SJSA1 (cell line): Measurements from ENCODE around the gene SPHK2. TPM values are rescaled to one million over a fixed set of nuclear protein-coding genes. Genes with fewer than 3 reads are reported as not detected.
"Not testable (repeated sequence)": the region's sequence is repeated elsewhere in the genome, so short reads cannot be mapped to it uniquely, and the experiment has no call there.

Experiments used
- DNase-seq, 2 experiments: peaks; one replicate each; pipeline ENCODE4 v3.0.0-alpha.2; 2015 to 2020; ENCODE audit warnings: low spot score in 2 of 2, low read depth in 1 of 2
- H3K27ac ChIP-seq: fragments of 250-450 bp; sonication (Bioruptor Pico); 2 replicates; pipeline ENCODE4 v1.5.1; 2020; ENCODE audit warnings: mild to moderate bottlenecking, moderate library complexity
- H3K27me3 ChIP-seq: fragments of 250-450 bp; sonication (Bioruptor Pico); replicated peaks from 2 replicates; pipeline ENCODE4 v1.5.1; 2020; ENCODE audit warnings: mild to moderate bottlenecking, moderate library complexity
- H3K36me3 ChIP-seq: fragments of 250-450 bp; sonication (Bioruptor Pico); 2 replicates; pipeline ENCODE4 v1.5.1; 2020; ENCODE audit warnings: mild to moderate bottlenecking
- H3K4me1 ChIP-seq: fragments of 250-450 bp; sonication (Bioruptor Pico); replicated peaks from 2 replicates; pipeline ENCODE4 v1.6.1; 2021; ENCODE audit warnings: mild to moderate bottlenecking
- H3K4me3 ChIP-seq: fragments of 250-450 bp; sonication (Bioruptor Pico); 2 replicates; pipeline ENCODE4 v1.5.1; 2020; ENCODE audit warnings: mild to moderate bottlenecking
- H3K9me3 ChIP-seq: fragments of 250-450 bp; sonication (Bioruptor Pico); replicated peaks from 2 replicates; pipeline ENCODE4 v1.5.1; 2020; ENCODE audit warnings: mild to moderate bottlenecking
- total RNA-seq: library from RNA; depleted of rRNA; stranded (reverse); fragments of >200 nt; shearing (Covaris generic); gene quantifications from 2 replicates; pipeline ENCODE4 v1.2.3, GENCODE V29; 2014

SPHK2 gene
- total RNA-seq, 1 experiment from 2014 or later, result 8.8 TPM

DNA sequence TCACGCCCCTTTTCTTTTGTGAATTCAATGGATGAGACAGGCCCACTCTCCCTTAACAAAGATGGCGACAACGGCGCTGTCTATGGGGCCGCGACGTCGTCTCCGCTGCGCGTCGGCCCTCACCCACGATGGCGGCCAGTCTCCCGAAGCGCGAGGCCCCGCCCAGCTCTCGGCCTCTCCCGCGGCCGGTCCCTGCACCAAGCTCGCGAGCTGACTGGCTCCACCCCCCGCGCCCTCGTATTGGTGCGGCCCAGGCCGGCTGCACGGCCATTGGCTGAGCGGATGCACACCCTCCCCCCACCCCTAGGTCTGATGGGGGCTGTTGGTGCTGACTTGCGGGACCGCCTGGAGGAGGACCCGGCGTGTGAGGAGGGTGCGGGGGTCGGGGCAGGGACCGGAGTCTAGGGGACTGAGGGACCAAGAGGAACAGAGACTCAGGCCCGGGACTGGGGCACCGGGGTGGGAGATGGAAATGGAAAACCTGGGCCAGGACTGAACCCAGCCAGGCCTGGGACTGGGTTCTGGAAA, 4.8 kb downstream of the SPHK2 start:
- Histone ChIP-seq H3K27me3 (no peaks in the 10 kb centered on the region), H3K4me1 (peaks cover 18% of the 10 kb centered on the region), H3K9me3 (no peaks in the 10 kb centered on the region), H3K36me3 (peaks cover 14% of the 10 kb centered on the region), H3K4me3 (peak overlapping the region; percentile 43), H3K27ac (peak overlapping the region; percentile 28)
- peak; percentile 96 to 99 for DNase-seq

DNA sequence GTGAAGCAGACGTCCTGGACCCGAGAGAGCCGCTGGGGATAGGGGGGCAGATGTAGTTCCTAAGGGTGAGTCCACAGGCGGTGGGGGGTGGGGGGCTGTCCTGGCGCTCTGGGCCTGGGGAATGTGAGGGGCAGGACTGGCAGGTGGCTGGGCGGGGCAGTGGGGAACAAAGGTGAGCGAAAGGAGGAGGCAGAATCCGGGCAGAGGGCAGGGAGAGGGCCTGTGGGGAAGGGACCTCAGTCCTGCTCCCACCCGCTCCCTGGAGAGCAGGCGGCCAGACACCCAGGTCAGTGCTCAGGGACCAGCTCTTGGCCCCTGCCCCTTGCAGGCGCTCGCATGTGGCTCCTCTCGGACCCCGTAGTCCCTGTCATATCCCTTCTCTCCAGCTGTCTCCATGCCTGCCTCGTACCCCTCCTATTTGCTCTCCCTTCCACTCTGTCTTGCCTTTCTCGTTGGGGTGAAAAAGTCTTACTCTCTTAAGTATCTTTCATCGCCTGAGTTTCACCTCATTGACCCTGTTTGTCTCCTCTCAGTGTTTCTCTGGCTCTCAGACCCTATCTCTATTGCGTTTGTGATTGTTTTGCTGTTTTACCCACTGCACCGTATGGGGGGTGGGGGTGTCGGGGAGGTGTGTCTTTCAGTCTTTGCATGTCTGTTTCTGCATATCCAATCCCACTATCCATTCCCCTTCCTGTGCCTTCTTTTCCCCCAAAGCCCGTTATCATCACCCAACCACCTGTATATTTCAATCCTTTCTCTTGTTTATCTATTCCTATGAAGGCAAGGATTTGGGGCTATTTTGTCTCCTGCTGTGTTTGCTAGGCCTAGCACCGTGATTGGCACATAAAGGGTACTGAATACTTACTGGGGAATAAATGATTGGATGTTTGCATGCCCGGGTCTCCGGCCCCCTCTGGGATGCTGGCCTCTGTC, 5.8 kb downstream of the SPHK2 start:
- peaks cover 20% of the 10 kb centered on the region for H3K36me3 ChIP-seq
- no peaks in the 10 kb centered on the region for H3K9me3 ChIP-seq
- peaks cover 12% of the 10 kb centered on the region for H3K4me1 ChIP-seq
- H3K4me3 ChIP-seq, result peak overlapping the region; percentile 43
- no peaks in the 10 kb centered on the region for H3K27me3 ChIP-seq
- no peak overlapping the region for H3K27ac ChIP-seq
- DNase-seq, result no peak

DNA sequence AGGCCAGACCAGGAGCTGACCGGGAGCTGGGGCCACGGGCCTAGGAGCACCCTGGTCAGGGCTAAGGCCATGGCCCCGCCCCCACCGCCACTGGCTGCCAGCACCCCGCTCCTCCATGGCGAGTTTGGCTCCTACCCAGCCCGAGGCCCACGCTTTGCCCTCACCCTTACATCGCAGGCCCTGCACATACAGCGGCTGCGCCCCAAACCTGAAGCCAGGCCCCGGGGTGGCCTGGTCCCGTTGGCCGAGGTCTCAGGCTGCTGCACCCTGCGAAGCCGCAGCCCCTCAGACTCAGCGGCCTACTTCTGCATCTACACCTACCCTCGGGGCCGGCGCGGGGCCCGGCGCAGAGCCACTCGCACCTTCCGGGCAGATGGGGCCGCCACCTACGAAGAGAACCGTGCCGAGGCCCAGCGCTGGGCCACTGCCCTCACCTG, 6.6 kb downstream of the SPHK2 start:
- Histone ChIP-seq H3K27ac (no peak overlapping the region), H3K4me3 (no peak overlapping the region), H3K9me3 (no peaks in the 10 kb centered on the region), H3K36me3 (peaks cover 20% of the 10 kb centered on the region), H3K27me3 (no peaks in the 10 kb centered on the region), H3K4me1 (peaks cover 11% of the 10 kb centered on the region)
- peak in 1 of 2 experiments; percentile 46 for DNase-seq

DNA sequence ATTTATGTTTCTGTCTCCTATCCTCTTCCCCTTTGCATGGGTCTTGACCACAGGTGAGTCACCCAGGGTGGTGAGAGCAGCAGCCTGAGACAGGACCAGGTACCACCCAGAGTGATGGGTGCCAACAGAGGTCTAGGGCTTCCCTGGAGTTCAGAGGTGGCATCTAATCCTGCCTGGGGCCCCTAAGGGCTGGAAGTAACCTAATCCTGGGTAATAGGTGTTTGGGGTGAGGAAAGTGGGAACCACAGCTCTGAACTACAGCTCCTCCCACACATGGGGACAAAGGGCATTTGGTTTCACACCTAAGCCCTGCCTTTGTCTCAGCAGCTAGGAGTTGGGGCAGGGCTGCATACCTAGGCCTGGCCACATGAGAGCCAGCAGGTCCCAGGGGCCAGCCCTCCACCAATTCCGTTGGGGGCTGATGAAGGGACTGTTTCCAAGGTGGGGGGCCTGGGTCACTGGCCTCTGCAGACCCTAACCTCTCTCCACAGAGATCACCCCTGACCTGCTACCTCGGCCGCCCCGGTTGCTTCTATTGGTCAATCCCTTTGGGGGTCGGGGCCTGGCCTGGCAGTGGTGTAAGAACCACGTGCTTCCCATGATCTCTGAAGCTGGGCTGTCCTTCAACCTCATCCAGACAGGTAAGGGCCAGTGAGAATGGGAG, 8.0 kb downstream of the SPHK2 start:
- Histone ChIP-seq H3K36me3 (peaks cover 20% of the 10 kb centered on the region), H3K4me1 (peaks cover 11% of the 10 kb centered on the region), H3K27me3 (no peaks in the 10 kb centered on the region), H3K9me3 (no peaks in the 10 kb centered on the region), H3K4me3 (no peak overlapping the region), H3K27ac (no peak overlapping the region)
- peak in 1 of 2 experiments; percentile 41 for DNase-seq

DNA sequence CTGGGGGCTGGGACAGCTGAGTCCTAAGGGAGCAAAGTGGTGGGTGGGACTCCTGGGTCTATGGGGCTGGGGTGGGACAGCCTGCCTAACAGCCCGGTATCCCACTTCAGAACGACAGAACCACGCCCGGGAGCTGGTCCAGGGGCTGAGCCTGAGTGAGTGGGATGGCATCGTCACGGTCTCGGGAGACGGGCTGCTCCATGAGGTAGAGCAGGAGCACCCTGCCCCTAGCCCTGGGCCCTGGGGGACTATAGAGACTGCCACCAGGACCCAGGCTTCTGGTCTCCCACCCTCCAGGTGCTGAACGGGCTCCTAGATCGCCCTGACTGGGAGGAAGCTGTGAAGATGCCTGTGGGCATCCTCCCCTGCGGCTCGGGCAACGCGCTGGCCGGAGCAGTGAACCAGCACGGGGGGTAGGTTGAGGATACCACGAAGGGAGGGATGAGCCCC, 8.6 kb downstream of the SPHK2 start:
- peak in 1 of 2 experiments; percentile 42 for DNase-seq
- Histone ChIP-seq H3K4me3 (no peak overlapping the region), H3K9me3 (no peaks in the 10 kb centered on the region), H3K4me1 (peaks cover 11% of the 10 kb centered on the region), H3K27me3 (no peaks in the 10 kb centered on the region), H3K36me3 (peaks cover 20% of the 10 kb centered on the region), H3K27ac (no peak overlapping the region)

DNA sequence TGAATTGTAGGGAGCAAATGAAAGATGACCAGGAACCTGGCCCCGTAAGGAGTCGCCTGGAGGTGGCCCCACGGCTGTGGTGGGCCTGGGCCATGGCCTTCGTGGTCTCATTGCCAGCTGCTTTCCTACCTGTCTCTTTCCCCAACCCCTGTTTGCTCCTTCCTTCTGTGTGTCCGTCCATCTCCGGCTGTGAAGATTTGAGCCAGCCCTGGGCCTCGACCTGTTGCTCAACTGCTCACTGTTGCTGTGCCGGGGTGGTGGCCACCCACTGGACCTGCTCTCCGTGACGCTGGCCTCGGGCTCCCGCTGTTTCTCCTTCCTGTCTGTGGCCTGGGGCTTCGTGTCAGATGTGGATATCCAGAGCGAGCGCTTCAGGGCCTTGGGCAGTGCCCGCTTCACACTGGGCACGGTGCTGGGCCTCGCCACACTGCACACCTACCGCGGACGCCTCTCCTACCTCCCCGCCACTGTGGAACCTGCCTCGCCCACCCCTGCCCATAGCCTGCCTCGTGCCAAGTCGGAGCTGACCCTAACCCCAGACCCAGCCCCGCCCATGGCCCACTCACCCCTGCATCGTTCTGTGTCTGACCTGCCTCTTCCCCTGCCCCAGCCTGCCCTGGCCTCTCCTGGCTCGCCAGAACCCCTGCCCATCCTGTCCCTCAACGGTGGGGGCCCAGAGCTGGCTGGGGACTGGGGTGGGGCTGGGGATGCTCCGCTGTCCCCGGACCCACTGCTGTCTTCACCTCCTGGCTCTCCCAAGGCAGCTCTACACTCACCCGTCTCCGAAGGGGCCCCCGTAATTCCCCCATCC, 9.4 kb downstream of the SPHK2 start:
- no peaks in the 10 kb centered on the region for H3K9me3 ChIP-seq
- H3K27ac ChIP-seq, result no peak overlapping the region
- peaks cover 20% of the 10 kb centered on the region for H3K36me3 ChIP-seq
- H3K27me3 ChIP-seq, result no peaks in the 10 kb centered on the region
- peaks cover 5% of the 10 kb centered on the region for H3K4me1 ChIP-seq
- H3K4me3 ChIP-seq, result no peak overlapping the region
- DNase-seq, result peak in 1 of 2 experiments; percentile 46

DNA sequence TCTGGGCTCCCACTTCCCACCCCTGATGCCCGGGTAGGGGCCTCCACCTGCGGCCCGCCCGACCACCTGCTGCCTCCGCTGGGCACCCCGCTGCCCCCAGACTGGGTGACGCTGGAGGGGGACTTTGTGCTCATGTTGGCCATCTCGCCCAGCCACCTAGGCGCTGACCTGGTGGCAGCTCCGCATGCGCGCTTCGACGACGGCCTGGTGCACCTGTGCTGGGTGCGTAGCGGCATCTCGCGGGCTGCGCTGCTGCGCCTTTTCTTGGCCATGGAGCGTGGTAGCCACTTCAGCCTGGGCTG, 9.9 kb downstream of the SPHK2 start:
- Histone ChIP-seq H3K4me3 (no peak overlapping the region), H3K36me3 (peaks cover 20% of the 10 kb centered on the region), H3K27me3 (no peaks in the 10 kb centered on the region), H3K4me1 (peaks cover 9% of the 10 kb centered on the region), H3K27ac (no peak overlapping the region), H3K9me3 (no peaks in the 10 kb centered on the region)
- DNase-seq, result no peak

DNA sequence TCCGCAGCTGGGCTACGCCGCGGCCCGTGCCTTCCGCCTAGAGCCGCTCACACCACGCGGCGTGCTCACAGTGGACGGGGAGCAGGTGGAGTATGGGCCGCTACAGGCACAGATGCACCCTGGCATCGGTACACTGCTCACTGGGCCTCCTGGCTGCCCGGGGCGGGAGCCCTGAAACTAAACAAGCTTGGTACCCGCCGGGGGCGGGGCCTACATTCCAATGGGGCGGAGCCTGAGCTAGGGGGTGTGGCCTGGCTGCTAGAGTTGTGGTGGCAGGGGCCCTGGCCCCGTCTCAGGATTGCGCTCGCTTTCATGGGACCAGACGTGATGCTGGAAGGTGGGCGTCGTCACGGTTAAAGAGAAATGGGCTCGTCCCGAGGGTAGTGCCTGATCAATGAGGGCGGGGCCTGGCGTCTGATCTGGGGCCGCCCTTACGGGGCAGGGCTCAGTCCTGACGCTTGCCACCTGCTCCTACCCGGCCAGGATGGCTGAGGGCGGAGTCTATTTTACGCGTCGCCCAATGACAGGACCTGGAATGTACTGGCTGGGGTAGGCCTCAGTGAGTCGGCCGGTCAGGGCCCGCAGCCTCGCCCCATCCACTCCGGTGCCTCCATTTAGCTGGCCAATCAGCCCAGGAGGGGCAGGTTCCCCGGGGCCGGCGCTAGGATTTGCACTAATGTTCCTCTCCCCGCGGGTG, 10.4 kb downstream of the SPHK2 start:
- peak in 1 of 2 experiments; percentile 50 for DNase-seq
- Histone ChIP-seq H3K4me3 (no peak overlapping the region), H3K4me1 (peaks cover 10% of the 10 kb centered on the region)

DNA sequence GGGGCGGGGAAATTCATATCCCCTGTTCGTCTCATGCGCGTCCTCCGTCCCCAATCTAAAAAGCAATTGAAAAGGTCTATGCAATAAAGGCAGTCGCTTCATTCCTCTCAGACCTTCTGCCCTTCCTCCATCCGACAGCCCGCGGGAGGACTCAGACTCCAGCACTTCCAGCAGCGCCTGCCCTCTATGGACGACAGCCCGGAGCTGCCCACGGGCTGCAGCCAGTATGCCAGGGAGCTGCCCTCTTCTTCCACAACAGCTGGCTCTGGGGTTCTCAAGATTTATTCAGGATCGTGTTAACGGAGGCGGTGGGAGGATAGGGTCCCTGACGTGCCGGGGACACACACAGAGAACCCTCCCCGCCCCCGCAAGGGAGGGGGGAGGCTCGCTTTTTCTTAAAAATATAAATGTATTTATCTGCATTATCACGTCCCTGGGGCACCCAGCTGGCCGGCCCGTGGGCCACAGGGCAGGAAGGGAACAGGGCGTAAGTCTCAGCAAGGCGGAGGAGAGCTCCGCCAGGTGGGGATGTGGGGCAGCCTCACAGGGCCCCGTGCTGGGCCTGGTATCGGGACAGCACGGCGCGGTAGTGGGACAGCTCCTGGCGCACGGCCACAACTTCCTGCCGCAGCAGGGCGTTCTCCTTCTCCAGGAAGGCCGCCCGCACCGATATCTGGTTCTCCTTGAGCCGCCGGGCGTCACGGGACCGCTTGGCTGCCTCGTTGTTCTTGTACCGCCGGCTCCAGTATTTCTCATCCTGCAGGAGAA, 11.2 kb downstream of the SPHK2 start:
- no peak overlapping the region for H3K27ac ChIP-seq
- no peak for DNase-seq

More for the DNA sequence above, 10.4 kb downstream of the SPHK2 start:
- H3K36me3 ChIP-seq, result peaks cover 20% of the 10 kb centered on the region
- H3K27ac ChIP-seq, result no peak overlapping the region
- no peaks in the 10 kb centered on the region for H3K27me3 ChIP-seq
- no peaks in the 10 kb centered on the region for H3K9me3 ChIP-seq

DNA sequence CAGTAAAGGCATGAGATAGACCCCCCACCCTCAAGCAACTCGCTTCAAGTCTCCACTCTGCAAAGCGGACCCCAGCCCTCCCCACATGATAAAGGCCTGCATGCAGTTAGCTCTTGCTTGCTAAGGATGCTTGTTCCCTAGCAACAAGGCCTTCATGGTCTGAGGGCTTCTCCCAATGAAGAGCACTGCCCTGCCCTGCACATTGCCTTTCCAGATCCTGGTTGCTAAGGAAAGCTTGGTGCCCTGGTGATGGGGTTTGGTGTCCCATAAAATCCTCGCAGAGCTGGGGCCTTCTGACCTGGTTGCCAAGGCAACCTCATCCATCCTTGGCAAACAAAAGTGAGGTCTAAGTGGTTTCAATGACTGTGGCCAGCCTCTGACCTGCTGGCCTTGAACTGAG, 11.9 kb downstream of the SPHK2 start:
- no peak overlapping the region for H3K4me3 ChIP-seq
- H3K27ac ChIP-seq, result no peak overlapping the region
- H3K4me1 ChIP-seq, result peaks cover 22% of the 10 kb centered on the region
- H3K36me3 ChIP-seq, result peaks cover 15% of the 10 kb centered on the region
- H3K27me3 ChIP-seq, result peaks cover 5% of the 10 kb centered on the region; the same call in 1 of the 2 replicates
- no peaks in the 10 kb centered on the region for H3K9me3 ChIP-seq
- DNase-seq, result no peak

More for the DNA sequence above, 11.2 kb downstream of the SPHK2 start:
- H3K9me3 ChIP-seq, result no peaks in the 10 kb centered on the region
- peaks cover 17% of the 10 kb centered on the region for H3K4me1 ChIP-seq
- H3K27me3 ChIP-seq, result no peaks in the 10 kb centered on the region
- H3K4me3 ChIP-seq, result no peak overlapping the region
- peaks cover 20% of the 10 kb centered on the region for H3K36me3 ChIP-seq

DNA sequence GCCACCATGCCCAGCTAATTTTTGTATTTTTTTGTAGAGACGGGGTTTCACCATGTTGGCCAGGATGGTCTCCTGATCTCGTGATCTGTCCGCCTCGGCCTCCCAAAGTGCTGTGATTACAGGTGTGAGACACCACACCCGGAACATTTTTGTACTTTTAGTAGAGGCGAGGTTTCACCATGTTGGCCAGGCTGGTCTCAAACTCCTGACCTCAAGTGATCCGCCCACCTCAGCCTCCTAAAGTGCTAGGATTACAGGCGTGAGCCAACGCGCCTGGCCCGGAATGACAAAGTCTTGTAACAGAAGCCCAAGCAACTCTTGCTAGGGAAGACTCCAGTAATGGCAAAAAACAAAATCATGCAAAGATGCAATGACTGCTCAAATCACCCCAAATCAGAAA, 13.0 kb downstream of the SPHK2 start:
- H3K27me3 ChIP-seq, H3K9me3 ChIP-seq, DNase-seq, H3K4me3 ChIP-seq, H3K36me3 ChIP-seq, H3K27ac ChIP-seq: not testable (repeated sequence)
- H3K4me1 ChIP-seq, result peaks cover 31% of the 10 kb centered on the region

DNA sequence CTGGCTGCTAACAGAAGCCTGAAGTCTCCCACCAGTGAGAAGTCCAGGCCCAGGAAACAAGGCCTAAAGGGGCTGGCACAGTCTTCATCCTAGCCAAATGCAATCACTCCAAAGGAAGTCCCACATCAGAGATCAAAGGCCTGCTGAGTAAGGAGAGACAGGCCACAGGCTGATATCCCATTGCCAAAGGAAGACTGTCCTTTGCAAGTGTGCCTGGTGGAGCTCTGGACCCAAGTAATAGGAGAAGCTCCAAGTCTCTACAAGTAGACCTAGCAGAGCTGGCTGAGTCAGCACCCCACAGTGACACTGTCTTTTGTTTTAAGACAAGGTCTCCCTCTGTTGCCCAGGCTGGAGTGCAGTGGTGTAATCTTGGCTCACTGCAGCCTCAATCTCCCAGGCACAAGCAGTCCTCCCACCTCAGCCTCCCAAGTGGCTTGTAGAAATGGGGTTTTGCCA, 13.4 kb downstream of the SPHK2 start:
- H3K9me3 ChIP-seq, result no peaks in the 10 kb centered on the region
- H3K27ac ChIP-seq, result no peak overlapping the region
- no peak for DNase-seq
- no peak overlapping the region for H3K4me3 ChIP-seq
- H3K4me1 ChIP-seq, result peaks cover 33% of the 10 kb centered on the region
- H3K27me3 ChIP-seq, result peaks cover 5% of the 10 kb centered on the region; the same call in 1 of the 2 replicates
- H3K36me3 ChIP-seq, result peaks cover 7% of the 10 kb centered on the region
